H1 (cell line): Measurements from ENCODE around the gene PLEKHM3. TPM values are rescaled to one million over a fixed set of nuclear protein-coding genes. Genes with fewer than 3 reads are reported as not detected.

Experiments used
- CTCF ChIA-PET: fragments of 300-600 bp; sonication (Branson Sonifier 250); formaldehyde crosslinking; loops from one replicate; lab custom pipeline; 2021; ENCODE audit not compliant: partially characterized antibody; lab: Charles Lee
- POLR2A ChIA-PET: fragments of 300-600 bp; sonication (Branson Sonifier 250); formaldehyde crosslinking; loops from one replicate; lab custom pipeline; 2021; ENCODE audit warnings: inconsistent platforms; ENCODE audit not compliant: partially characterized antibody; lab: Charles Lee
- DNase-seq, 2 experiments: peaks; one replicate each; pipeline versions ENCODE4 v3.0.0 to v3.0.0-alpha.2; 2010 to 2022; ENCODE audit warnings: low spot score in 2 of 2, low read depth in 1 of 2, mixed read lengths in 1 of 2
- FAIRE-seq: peaks from 2 replicates; lab custom pipeline; 2011; peaks lifted over from hg19 to GRCh38; lab: Jason Lieb, UNC
- H2AFZ ChIP-seq: 2 replicates; pipeline ENCODE4 v1.8.1; 2012; ENCODE audit warnings: low read length, inconsistent platforms
- H2AK5ac ChIP-seq: 2 replicates; pipeline ENCODE4 v1.6.1; 2013; ENCODE audit warnings: low read depth, low read length
- H2BK120ac ChIP-seq: replicated peaks from 2 replicates; pipeline ENCODE3; 2013; ENCODE audit warnings: low read depth, low read length, inconsistent platforms
- H2BK12ac ChIP-seq: 2 replicates; pipeline ENCODE4 v1.6.1; 2013; ENCODE audit warnings: low read depth, low read length
- H2BK15ac ChIP-seq: 2 replicates; pipeline ENCODE4 v1.6.1; 2013; ENCODE audit warnings: low read length
- H2BK20ac ChIP-seq: 2 replicates; pipeline ENCODE4 v1.6.1; 2013; ENCODE audit warnings: low read length
- H2BK5ac ChIP-seq: 2 replicates; pipeline ENCODE4 v1.6.1; 2013; ENCODE audit warnings: low read depth, low read length
- H3K14ac ChIP-seq: 2 replicates; pipeline ENCODE4 v1.6.1; 2013; ENCODE audit warnings: inconsistent platforms; ENCODE audit not compliant: insufficient read length
- H3K18ac ChIP-seq: 2 replicates; pipeline ENCODE4 v1.6.1; 2013; ENCODE audit warnings: low read length; ENCODE audit errors: extremely low read depth
- H3K23ac ChIP-seq: 2 replicates; pipeline ENCODE4 v1.6.1; 2013; ENCODE audit warnings: inconsistent platforms; ENCODE audit not compliant: insufficient read length
- H3K23me2 ChIP-seq: 2 replicates; pipeline ENCODE4 v1.6.1; 2013; ENCODE audit warnings: low read depth, low read length
- H3K27ac ChIP-seq: 2 replicates; pipeline ENCODE4 v1.6.1; 2011; ENCODE audit warnings: low read depth, low read length, inconsistent platforms
- H3K27me3 ChIP-seq, 4 experiments: replicated peaks in 1 of 4; 1 replicate in 1 of 4; 2 replicates in 3 of 4; pipeline versions ENCODE4 v1.6.1 to v1.8.1; 2011 to 2013; ENCODE audit warnings: low read length in 3 of 4, mild to moderate bottlenecking in 3 of 4, inconsistent platforms in 2 of 4, mixed read lengths in 2 of 4, moderate library complexity in 1 of 4; ENCODE audit not compliant: control insufficient read depth in 3 of 4, insufficient read depth in 3 of 4; ENCODE audit errors: extremely low read depth in 1 of 4
- H3K36me3 ChIP-seq, 4 experiments: 2 replicates each; pipeline versions ENCODE4 v1.6.1 to v1.8.1; 2011 to 2013; ENCODE audit warnings: mild to moderate bottlenecking in 4 of 4, low read length in 3 of 4, moderate library complexity in 2 of 4, control low read depth in 1 of 4, inconsistent platforms in 1 of 4; ENCODE audit not compliant: insufficient read depth in 4 of 4, control insufficient read depth in 2 of 4
- H3K4ac ChIP-seq: replicated peaks from 2 replicates; pipeline ENCODE3; 2013; ENCODE audit warnings: low read length, low read depth, mixed read lengths, inconsistent platforms; ENCODE audit not compliant: insufficient read length
- H3K4me1 ChIP-seq, 4 experiments: replicated peaks in 1 of 4; 1 replicate in 1 of 4; 2 replicates in 3 of 4; pipeline versions ENCODE4 v1.6.1 to v1.8.1; 2011 to 2013; ENCODE audit warnings: low read length in 3 of 4, inconsistent platforms in 2 of 4, mixed read lengths in 1 of 4; ENCODE audit not compliant: insufficient read depth in 4 of 4, control insufficient read depth in 3 of 4
- H3K4me2 ChIP-seq, 2 experiments: 2 replicates each; pipeline versions ENCODE4 v1.6.1 to v1.8.1; 2011 to 2013; ENCODE audit warnings: low read depth in 2 of 2, low read length in 2 of 2, control low read depth in 1 of 2, inconsistent platforms in 1 of 2, mild to moderate bottlenecking in 1 of 2; ENCODE audit not compliant: insufficient read depth in 1 of 2
- H3K4me3 ChIP-seq, 4 experiments: fragments of 200-600, 300-600 bp in 1 of 4; sonication (generic), shearing (Covaris generic), sonication (Bioruptor Twin) in 1 of 4; 2 replicates each; pipeline versions ENCODE4 v1.5.1 to v1.8.1; 2011 to 2016; ENCODE audit warnings: low read length in 4 of 4, low read depth in 3 of 4, control low read depth in 2 of 4, inconsistent platforms in 2 of 4, mild to moderate bottlenecking in 2 of 4, mixed read lengths in 1 of 4, moderate library complexity in 1 of 4; ENCODE audit not compliant: insufficient read depth in 2 of 4; ENCODE audit errors: extremely low read depth in 1 of 4
- H3K56ac ChIP-seq: replicated peaks from 2 replicates; pipeline ENCODE3; 2013; ENCODE audit warnings: low read depth, mild to moderate bottlenecking, mixed read lengths, low read length, inconsistent platforms; ENCODE audit not compliant: insufficient read length
- H3K79me1 ChIP-seq: 2 replicates; pipeline ENCODE4 v1.6.1; 2013; ENCODE audit warnings: low read depth, low read length, control low read depth
- H3K79me2 ChIP-seq, 2 experiments: 2 replicates each; pipeline versions ENCODE4 v1.6.1 to v1.8.1; 2012 to 2013; ENCODE audit warnings: low read length in 2 of 2, mild to moderate bottlenecking in 2 of 2, inconsistent platforms in 1 of 2; ENCODE audit not compliant: insufficient read depth in 2 of 2, control insufficient read depth in 1 of 2
- H3K9ac ChIP-seq, 4 experiments: replicated peaks in 1 of 4; 1 replicate in 1 of 4; 2 replicates in 3 of 4; pipeline versions ENCODE4 v1.6.1 to v1.8.1; 2011 to 2013; ENCODE audit warnings: low read depth in 3 of 4, low read length in 3 of 4, control low read depth in 2 of 4, mild to moderate bottlenecking in 2 of 4, moderate library complexity in 2 of 4, inconsistent platforms in 1 of 4; ENCODE audit errors: extremely low read depth in 1 of 4
- H3K9me3 ChIP-seq, 2 experiments: 2 replicates each; pipeline versions ENCODE4 v1.6.1 to v1.8.1; 2012 to 2013; ENCODE audit warnings: mild to moderate bottlenecking in 2 of 2, moderate library complexity in 2 of 2, control low read depth in 1 of 2, inconsistent platforms in 1 of 2, low read depth in 1 of 2, low read length in 1 of 2, mixed read lengths in 1 of 2; ENCODE audit not compliant: insufficient read depth in 2 of 2
- H4K20me1 ChIP-seq, 2 experiments: replicated peaks in 1 of 2; 2 replicates each; pipeline versions ENCODE3 to v1.8.1; 2011 to 2013; ENCODE audit warnings: inconsistent platforms in 2 of 2, low read length in 2 of 2, mild to moderate bottlenecking in 1 of 2; ENCODE audit not compliant: insufficient read depth in 2 of 2, control insufficient read depth in 1 of 2
- H4K5ac ChIP-seq: 2 replicates; pipeline ENCODE4 v1.6.1; 2013; ENCODE audit warnings: low read length, low read depth, mixed read lengths, inconsistent platforms; ENCODE audit not compliant: insufficient read length
- H4K8ac ChIP-seq: 2 replicates; pipeline ENCODE4 v1.8.0; 2013; ENCODE audit warnings: mild to moderate bottlenecking, moderate library complexity, low read length, inconsistent platforms; ENCODE audit not compliant: insufficient read depth; ENCODE audit errors: extremely low read depth
- H4K91ac ChIP-seq: replicated peaks from 2 replicates; pipeline ENCODE3; 2013; ENCODE audit warnings: low read length, mixed read lengths, inconsistent platforms; ENCODE audit not compliant: insufficient read length
- CBX8 ChIP-seq: fragments of 300-800, 300-1000 bp; sonication (generic); IDR thresholded peaks from 2 replicates; pipeline ENCODE4 v1.7.1; 2016; ENCODE audit warnings: low read depth, low read length, borderline replicate concordance
- CREB1 ChIP-seq: IDR thresholded peaks from 2 replicates; pipeline ENCODE4 v1.6.1; 2012; ENCODE audit warnings: inconsistent platforms
- FOSL1 ChIP-seq: IDR thresholded peaks from 2 replicates; pipeline ENCODE4 v1.6.1; 2011; ENCODE audit warnings: mild to moderate bottlenecking, low read depth, low read length, moderate library complexity; ENCODE audit not compliant: insufficient read depth
- HDAC6 ChIP-seq: IDR thresholded peaks from one replicate; pipeline ENCODE4 v1.7.1; 2012; ENCODE audit warnings: low read depth, mild to moderate bottlenecking, inconsistent platforms, low read length, moderate library complexity
- JUN ChIP-seq: IDR thresholded peaks from 2 replicates; pipeline ENCODE4 v1.6.1; 2011; ENCODE audit warnings: low read depth, mild to moderate bottlenecking, improper control_type of control experiment, low read length
- KDM5A ChIP-seq: fragments of 200-600 bp; IDR thresholded peaks from 2 replicates; pipeline ENCODE4 v1.7.1; 2012; ENCODE audit warnings: mild to moderate bottlenecking, low read length, inconsistent platforms, mixed read lengths
- POLR2AphosphoS5 ChIP-seq: IDR thresholded peaks from 2 replicates; pipeline ENCODE4 v1.6.1; 2011; ENCODE audit warnings: low read depth, low read length
- SP4 ChIP-seq: IDR thresholded peaks from 2 replicates; pipeline ENCODE4 v1.6.1; 2012; ENCODE audit warnings: low read length, inconsistent platforms
- TBP ChIP-seq: IDR thresholded peaks from 2 replicates; pipeline ENCODE4 v1.6.1; 2011; ENCODE audit warnings: low read depth, low read length, improper control_type of control experiment
- TCF12 ChIP-seq: IDR thresholded peaks from 2 replicates; pipeline ENCODE4 v1.6.1; 2011; ENCODE audit warnings: low read depth, mild to moderate bottlenecking, low read length
- WGBS, 2 experiments: shearing (Covaris generic) in 1 of 2; methylation state at CpG; one replicate each; pipeline versions ENCODE4 v1.1.6 to v1.1.7; 2013 to 2015; ENCODE audit warnings: low lambda C conversion rate in 2 of 2, mixed read lengths in 2 of 2, inconsistent platforms in 1 of 2, low coverage in 1 of 2, missing lambda C conversion rate in 1 of 2; ENCODE audit not compliant: insufficient replicate concordance in 2 of 2, insufficient coverage in 1 of 2, insufficient read length in 1 of 2; ENCODE audit errors: extremely low coverage in 1 of 2, missing lambda C conversion rate in 1 of 2; 5-methylcytosine and 5-hydroxymethylcytosine counted together
- polyA plus RNA-seq, 7 experiments: library from polyadenylated mRNA; depleted of rRNA in 3 of 7; stranded (reverse) in 5 of 7; unstranded in 2 of 7; fragments of >200 nt in 5 of 7; fragments of 200-250 nt in 2 of 7; gene quantifications; 1 replicate in 5 of 7; 2 replicates in 1 of 7; 4 replicates in 1 of 7; pipeline versions ENCODE4 v1.2.1 to v1.2.3, GENCODE V29; 2011 to 2013; ENCODE audit warnings: missing spikeins in 2 of 7, mixed read lengths in 2 of 7
- total RNA-seq: library from RNA; stranded (reverse); fragmentation: NEBNext Ultra II Directional; extraction: Animal tissue kit (Norgen Biotek cat#: 25700); gene quantifications from 2 replicates; pipeline ENCODE4 v1.2.1, GENCODE V29; 2021

Gene PLEKHM3
- total and polyA plus RNA-seq, 2 of the 8 experiments (the other 6 are each of a cell fraction or from before 2014, with no cell fraction given), result 2.3 to 5.8 TPM

DNA sequence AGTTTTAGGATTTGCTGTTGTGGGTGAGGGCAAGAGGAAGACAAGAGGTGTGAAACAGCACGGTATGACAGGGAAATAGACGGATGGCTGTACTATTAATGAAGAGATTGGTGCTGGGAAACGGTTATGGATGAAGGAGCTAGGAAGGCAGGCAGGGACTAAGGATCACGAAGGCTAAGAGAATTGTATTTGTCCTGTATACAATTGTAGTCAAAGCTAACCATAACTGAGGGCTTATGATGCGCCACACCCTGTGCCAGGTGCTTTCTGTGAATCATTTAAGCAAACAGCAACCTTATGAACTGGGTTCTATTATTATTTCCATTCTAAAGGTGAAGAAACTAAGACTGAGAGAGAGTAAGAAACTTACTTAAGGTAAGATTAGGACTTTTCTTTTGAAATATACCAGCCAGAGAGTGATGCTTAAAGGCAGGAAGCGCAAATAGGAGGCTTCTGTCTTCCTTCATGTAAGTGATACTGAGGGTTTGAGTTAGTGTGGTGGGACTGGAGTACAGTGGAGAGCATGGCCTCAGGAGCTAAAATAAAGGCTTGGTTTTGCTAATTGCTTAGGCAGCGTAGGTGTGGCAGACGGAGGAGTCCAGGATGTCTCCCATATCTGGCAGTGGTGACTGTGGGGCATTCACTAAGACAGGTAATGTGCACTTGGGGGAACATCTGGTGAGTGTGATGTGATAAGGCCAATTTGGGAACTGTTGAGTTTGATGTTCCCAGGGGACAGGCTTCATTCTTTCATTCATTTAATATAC, 85.8 kb downstream of the PLEKHM3 start:
- Histone ChIP-seq H3K9me3 (no peaks in the 10 kb centered on the region), H3K27ac (no peak overlapping the region), H4K91ac (no peak overlapping the region), H3K9ac (no peak overlapping the region), H2BK15ac (no peak overlapping the region), H3K79me2 (no peaks in the 10 kb centered on the region), H3K4ac (no peak overlapping the region), H2BK5ac (no peak overlapping the region), H2BK12ac (no peak overlapping the region), H3K27me3 (no peaks in the 10 kb centered on the region), H3K23me2 (no peaks in the 10 kb centered on the region), H3K4me1 (peaks cover 0 to 6% (median 2%) of the 10 kb centered on the region in 4 experiments; a peak in 3 of 7 replicates), H3K4me2 (no peak overlapping the region), H2BK20ac (no peak overlapping the region), H3K4me3 (no peak overlapping the region), H4K20me1 (no peaks in the 10 kb centered on the region), H3K18ac (no peak overlapping the region), H4K8ac (no peak overlapping the region), H2AFZ (no peak overlapping the region), H4K5ac (no peak overlapping the region), H3K23ac (no peak overlapping the region), H3K79me1 (no peaks in the 10 kb centered on the region), H3K36me3 (no peaks in the 10 kb centered on the region), H3K56ac (no peak overlapping the region), H2AK5ac (no peak overlapping the region), H3K14ac (no peak overlapping the region), H2BK120ac (no peak overlapping the region)
- DNase-seq (no peak), FAIRE-seq (no peak)
- ChIA-PET POLR2A (interaction anchor here (0.9 to 1.2 kb wide), 2 partner anchors 16 to 126 kb away, joined by 3 to 4 read pairs; no protein-coding TSS in a partner anchor), CTCF (interaction anchor here (0.7 to 3.2 kb wide), 10 partner anchors 10 to 194 kb away, joined by 3 to 15 read pairs (median 6); no protein-coding TSS in a partner anchor)
- 92% methylated on average over 8 of the region's 8 CpGs; no CpG with 5 or more reads in 1 of the 2 experiments for WGBS, 2 experiments
- TF ChIP-seq TCF12 (no peak), CREB1 (no peak), KDM5A (no peak), SP4 (no peak), CBX8 (no peak), HDAC6 (no peak), TBP (no peak), FOSL1 (no peak), JUN (no peak), POLR2AphosphoS5 (no peak)
